Prostate gland (tissue), 2 donors: ENCODE results near the gene GMPR.

Source experiments
- POLR2A ChIP-seq: fragments of 450-650 bp; IDR thresholded peaks from one replicate; pipeline ENCODE4 v1.6.1; 2016; ENCODE audit warnings: antibody characterized with exemption, mild to moderate bottlenecking
- TF ChIP-seq, protein P1 (sequence below), 4 experiments: fragments of 200-600 bp in 2 of 4; fragments of 450-650 bp in 2 of 4; sonication (generic) in 2 of 4; IDR thresholded peaks; 1 replicate in 3 of 4; 2 replicates in 1 of 4; pipeline ENCODE4 v1.5.1; 2016 to 2019; ENCODE audit warnings: antibody characterized with exemption in 4 of 4, mild to moderate bottlenecking in 2 of 4, moderate library complexity in 2 of 4

- TF ChIP-seq, protein P1, sequence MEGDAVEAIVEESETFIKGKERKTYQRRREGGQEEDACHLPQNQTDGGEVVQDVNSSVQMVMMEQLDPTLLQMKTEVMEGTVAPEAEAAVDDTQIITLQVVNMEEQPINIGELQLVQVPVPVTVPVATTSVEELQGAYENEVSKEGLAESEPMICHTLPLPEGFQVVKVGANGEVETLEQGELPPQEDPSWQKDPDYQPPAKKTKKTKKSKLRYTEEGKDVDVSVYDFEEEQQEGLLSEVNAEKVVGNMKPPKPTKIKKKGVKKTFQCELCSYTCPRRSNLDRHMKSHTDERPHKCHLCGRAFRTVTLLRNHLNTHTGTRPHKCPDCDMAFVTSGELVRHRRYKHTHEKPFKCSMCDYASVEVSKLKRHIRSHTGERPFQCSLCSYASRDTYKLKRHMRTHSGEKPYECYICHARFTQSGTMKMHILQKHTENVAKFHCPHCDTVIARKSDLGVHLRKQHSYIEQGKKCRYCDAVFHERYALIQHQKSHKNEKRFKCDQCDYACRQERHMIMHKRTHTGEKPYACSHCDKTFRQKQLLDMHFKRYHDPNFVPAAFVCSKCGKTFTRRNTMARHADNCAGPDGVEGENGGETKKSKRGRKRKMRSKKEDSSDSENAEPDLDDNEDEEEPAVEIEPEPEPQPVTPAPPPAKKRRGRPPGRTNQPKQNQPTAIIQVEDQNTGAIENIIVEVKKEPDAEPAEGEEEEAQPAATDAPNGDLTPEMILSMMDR (IDR thresholded peaks at IDR 0.05), result no peak
- TF ChIP-seq POLR2A, result no peak
These were observed 19.8 kb downstream of the GMPR start for GRCh38 chr6:16257999-16258708.
